ENCODE data around the gene PCDHA1. TPM values are rescaled to one million over a fixed set of nuclear protein-coding genes. Genes with fewer than 3 reads are reported as not detected.
"Not testable (repeated sequence)": the region's sequence is repeated elsewhere in the genome, so short reads cannot be mapped to it uniquely, and the experiment has no call there.

The PCDHA1 gene
- 1 to 10 TPM in 1 of 8 experiments, under 1 TPM in 7; 0.22 to 1.7 (median 0.68) TPM for total RNA-seq

GRCh38 chr5:140785905-140786686, at the start of gene PCDHA1:
TSS of gene PCDHA1 (plus strand) at chr5:140786140.
- in situ Hi-C loops (cut with MboI; ENCODE audit: low pct_unique_long_range_greater_than_20kb in 2 of 9, low sequenced_read_pairs in 9 of 9, unreplicated experiment in 9 of 9), result no loop called here
- H3K27ac ChIP-seq, result no peak within 1 kb of the TSS
- no peaks in the 10 kb centered on the region for H3K4me1 ChIP-seq (replicated peaks in 1 of 2)
- H3K4me3 ChIP-seq, result no peak within 1 kb of the TSS
- WGBS, 10 experiments, result 15 to 90% (median 58%) methylated on average over 4 to 22 of the region's 29 CpGs
- ATAC-seq (replicated peaks in 6 of 8), result peak in 1 of 8 experiments; percentile 45

DNA sequence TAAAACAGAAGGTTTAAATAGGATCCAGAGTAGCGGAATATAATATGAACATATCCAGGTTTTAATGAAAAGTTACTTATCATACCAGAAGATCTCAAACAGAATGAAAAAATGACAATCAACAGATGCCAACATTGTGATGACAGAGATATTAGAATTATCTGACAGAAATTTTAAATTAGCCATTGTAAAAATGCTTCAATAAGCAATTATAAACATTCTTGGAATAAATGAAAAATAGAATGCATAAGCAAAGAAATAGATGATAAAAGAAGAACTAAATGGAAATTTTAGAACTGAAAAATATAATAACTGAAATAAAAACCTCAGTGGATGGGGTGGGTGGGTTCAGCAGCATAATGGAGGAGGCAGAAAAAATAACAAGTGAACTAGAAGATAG, 48.5 kb upstream of the PCDHA1 start:
- WGBS, 10 experiments, result 50 to 100% (median 86%) methylated on average over 1 of the region's 1 CpG; no CpG with 5 or more reads in 2 of the 10 experiments
- H3K4me3 ChIP-seq, result no peak overlapping the region
- no peak overlapping the region for H3K27ac ChIP-seq
- H3K4me1 ChIP-seq (replicated peaks in 1 of 2), result no peaks in the 10 kb centered on the region
- ATAC-seq (replicated peaks in 6 of 8), result no peak
- in situ Hi-C loops (cut with MboI; ENCODE audit: low pct_unique_long_range_greater_than_20kb in 2 of 9, low sequenced_read_pairs in 9 of 9, unreplicated experiment in 9 of 9), result no loop called here

GRCh38 chr5:140741967-140742366, 44.0 kb upstream of the PCDHA1 start:
- no peaks in the 10 kb centered on the region for H3K4me1 ChIP-seq (replicated peaks in 1 of 2)
- no peak overlapping the region for H3K27ac ChIP-seq
- H3K4me3 ChIP-seq, result no peak overlapping the region
- in situ Hi-C loops (cut with MboI; ENCODE audit: low pct_unique_long_range_greater_than_20kb in 2 of 9, low sequenced_read_pairs in 9 of 9, unreplicated experiment in 9 of 9), result no loop called here
- no peak for ATAC-seq (replicated peaks in 6 of 8)
- WGBS, 10 experiments, result 0 to 80% (median 20%) methylated on average over 1 of the region's 1 CpG; no CpG with 5 or more reads in 2 of the 10 experiments

DNA sequence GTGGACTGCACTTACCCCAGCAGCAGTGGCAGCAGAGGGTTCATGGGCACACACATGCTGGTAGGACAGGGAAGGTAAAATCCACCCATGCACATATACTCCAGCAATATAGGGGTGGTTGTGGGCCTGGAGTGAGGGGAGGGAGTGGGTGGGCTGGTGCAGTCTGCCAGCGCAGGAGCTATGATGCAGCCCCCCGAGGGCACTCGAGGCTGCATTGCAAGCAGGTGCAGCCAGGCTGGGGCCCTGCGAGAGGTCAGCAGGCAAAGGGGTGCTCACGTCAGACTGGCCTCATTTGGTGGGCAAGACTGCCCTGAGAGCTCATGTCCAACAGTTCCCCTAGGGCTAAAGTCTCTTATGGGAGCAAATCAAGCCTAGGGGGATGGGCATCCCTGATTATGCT, 32.4 kb upstream of the PCDHA1 start:
- no CpG with 5 or more reads among the region's 5 CpGs for WGBS, 10 experiments
- no peaks in the 10 kb centered on the region for H3K4me1 ChIP-seq (replicated peaks in 1 of 2)
- no peak overlapping the region for H3K4me3 ChIP-seq
- no peak overlapping the region for H3K27ac ChIP-seq
- in situ Hi-C loops (cut with MboI; ENCODE audit: low pct_unique_long_range_greater_than_20kb in 2 of 9, low sequenced_read_pairs in 9 of 9, unreplicated experiment in 9 of 9), result no loop called here
- ATAC-seq (replicated peaks in 6 of 8), result no peak

DNA sequence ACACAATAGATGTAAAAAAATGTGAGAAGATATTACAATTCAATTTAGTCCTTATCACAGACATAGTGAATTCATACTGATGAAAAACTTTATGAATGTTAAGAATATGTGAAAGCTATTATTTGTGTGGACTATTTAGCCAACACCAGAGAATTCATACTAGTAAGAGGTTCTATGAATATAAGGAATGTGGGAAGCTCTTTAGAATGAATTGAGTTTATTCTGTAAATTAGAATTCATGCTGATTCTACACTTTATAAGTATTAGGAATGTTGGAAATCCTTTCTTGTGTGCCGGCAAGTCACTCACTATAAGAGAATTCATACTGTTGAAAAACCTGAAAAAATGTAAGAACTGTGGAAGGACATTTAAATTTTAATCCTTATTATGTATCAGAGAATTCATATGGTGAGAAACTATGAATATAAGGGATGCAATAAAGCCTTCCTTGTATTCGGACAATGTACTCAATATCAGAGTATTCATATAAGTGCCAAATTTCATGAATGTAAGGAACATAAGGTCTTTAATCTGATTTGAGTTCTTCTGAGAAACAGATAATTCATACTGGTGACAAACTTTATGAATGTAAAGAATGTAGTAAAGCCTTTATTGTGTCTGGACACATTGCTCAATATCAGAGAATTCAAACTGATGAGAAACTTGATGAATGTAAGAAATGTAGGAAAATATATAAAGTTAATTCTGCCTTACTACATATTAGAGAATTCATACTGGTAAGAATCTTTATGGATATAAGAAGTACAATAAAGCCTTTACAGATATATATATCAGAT, 21.6 kb upstream of the PCDHA1 start:
- Histone ChIP-seq H3K4me3 (no peak overlapping the region), H3K4me1 (replicated peaks in 1 of 2) (no peaks in the 10 kb centered on the region), H3K27ac (no peak overlapping the region)
- in situ Hi-C loops (cut with MboI; ENCODE audit: low pct_unique_long_range_greater_than_20kb in 2 of 9, low sequenced_read_pairs in 9 of 9, unreplicated experiment in 9 of 9), result no loop called here
- no peak for ATAC-seq (replicated peaks in 6 of 8)
- WGBS, 10 experiments, result 31 to 82% (median 73%) methylated on average over 1 to 2 of the region's 2 CpGs; no CpG with 5 or more reads in 1 of the 10 experiments

GRCh38 chr5:140767444-140767843, 18.5 kb upstream of the PCDHA1 start:
- in situ Hi-C loops (cut with MboI; ENCODE audit: low pct_unique_long_range_greater_than_20kb in 2 of 9, low sequenced_read_pairs in 9 of 9, unreplicated experiment in 9 of 9), result no loop called here
- Histone ChIP-seq H3K4me1 (replicated peaks in 1 of 2) (no peaks in the 10 kb centered on the region), H3K4me3 (no peak overlapping the region), H3K27ac (no peak overlapping the region)
- no peak for ATAC-seq (replicated peaks in 6 of 8)
- WGBS, 10 experiments, result 3 to 89% (median 68%) methylated on average over 4 of the region's 4 CpGs

DNA sequence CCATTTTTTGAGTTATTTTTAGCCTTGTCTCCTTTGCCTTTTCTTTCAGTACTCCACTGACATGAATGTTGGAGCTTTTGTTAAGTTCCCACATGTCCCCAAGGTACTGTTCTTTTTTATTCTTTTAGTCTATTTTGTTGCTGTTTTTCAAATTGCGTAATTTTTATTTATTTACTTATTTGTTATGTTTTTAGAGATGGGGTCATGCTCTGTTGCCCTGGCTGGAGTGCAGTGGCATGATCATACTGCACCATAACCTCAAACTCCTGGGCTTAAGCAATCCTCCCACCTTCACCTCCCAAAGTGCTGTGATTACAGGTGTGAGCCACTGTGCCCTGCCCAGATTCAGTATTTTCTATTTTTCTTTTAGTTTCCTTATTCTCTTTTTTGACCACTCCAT, 5.4 kb upstream of the PCDHA1 start:
- Histone ChIP-seq H3K4me3 (no peak overlapping the region), H3K27ac (no peak overlapping the region), H3K4me1 (replicated peaks in 1 of 2) (no peaks in the 10 kb centered on the region)
- WGBS, 10 experiments, result 0 to 100% (median 60%) methylated on average over 1 of the region's 1 CpG; no CpG with 5 or more reads in 1 of the 10 experiments
- in situ Hi-C loops (cut with MboI; ENCODE audit: low pct_unique_long_range_greater_than_20kb in 2 of 9, low sequenced_read_pairs in 9 of 9, unreplicated experiment in 9 of 9), result no loop called here
- ATAC-seq (replicated peaks in 6 of 8), result no peak

DNA sequence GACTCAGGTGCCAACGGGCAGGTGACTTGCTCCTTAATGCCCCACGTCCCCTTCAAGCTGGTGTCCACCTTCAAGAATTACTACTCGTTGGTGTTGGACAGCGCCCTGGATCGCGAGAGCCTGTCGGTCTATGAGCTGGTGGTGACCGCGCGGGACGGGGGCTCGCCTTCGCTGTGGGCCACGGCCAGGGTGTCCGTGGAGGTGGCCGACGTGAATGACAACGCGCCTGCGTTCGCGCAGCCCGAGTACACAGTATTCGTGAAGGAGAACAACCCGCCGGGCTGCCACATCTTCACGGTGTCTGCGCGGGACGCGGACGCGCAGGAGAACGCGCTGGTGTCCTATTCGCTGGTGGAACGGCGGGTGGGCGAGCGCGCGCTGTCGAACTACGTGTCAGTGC, 1.5 kb downstream of the PCDHA1 start:
- H3K27ac ChIP-seq; ATAC-seq (replicated peaks in 6 of 8); H3K4me1 ChIP-seq (replicated peaks in 1 of 2); in situ Hi-C loops (cut with MboI; ENCODE audit: low pct_unique_long_range_greater_than_20kb in 2 of 9, low sequenced_read_pairs in 9 of 9, unreplicated experiment in 9 of 9); H3K4me3 ChIP-seq: not testable (repeated sequence)
- WGBS, 10 experiments, result 33 to 99% (median 96%) methylated on average over 1 to 16 of the region's 44 CpGs; no CpG with 5 or more reads in 7 of the 10 experiments

DNA sequence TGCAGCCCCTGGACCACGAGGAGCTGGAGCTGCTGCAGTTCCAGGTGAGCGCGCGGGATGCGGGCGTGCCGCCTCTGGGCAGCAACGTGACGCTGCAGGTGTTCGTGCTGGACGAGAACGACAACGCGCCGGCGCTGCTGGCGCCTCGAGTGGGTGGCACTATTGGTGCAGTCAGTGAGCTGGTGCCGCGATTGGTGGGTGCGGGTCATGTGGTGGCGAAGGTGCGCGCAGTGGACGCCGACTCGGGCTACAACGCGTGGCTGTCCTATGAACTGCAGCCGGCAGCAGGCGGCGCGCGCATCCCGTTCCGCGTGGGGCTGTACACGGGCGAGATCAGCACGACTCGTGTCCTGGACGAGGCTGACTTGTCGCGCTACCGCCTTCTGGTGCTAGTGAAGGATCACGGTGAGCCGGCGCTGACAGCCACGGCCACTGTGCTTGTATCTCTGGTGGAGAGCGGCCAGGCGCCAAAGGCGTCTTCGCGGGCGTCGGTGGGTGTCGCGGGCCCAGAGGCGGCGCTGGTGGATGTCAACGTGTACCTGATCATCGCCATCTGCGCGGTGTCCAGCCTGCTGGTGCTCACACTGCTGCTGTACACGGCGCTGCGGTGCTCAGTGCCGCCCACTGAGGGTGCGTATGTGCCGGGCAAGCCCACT, 2.0 kb downstream of the PCDHA1 start:
- H3K4me1 ChIP-seq (replicated peaks in 1 of 2); H3K4me3 ChIP-seq; H3K27ac ChIP-seq; in situ Hi-C loops (cut with MboI; ENCODE audit: low pct_unique_long_range_greater_than_20kb in 2 of 9, low sequenced_read_pairs in 9 of 9, unreplicated experiment in 9 of 9); ATAC-seq (replicated peaks in 6 of 8): not testable (repeated sequence)
- 0 to 100% (median 91%) methylated on average over 1 to 15 of the region's 70 CpGs; no CpG with 5 or more reads in 2 of the 10 experiments for WGBS, 10 experiments

- in situ Hi-C loops (cut with MboI; ENCODE audit: low pct_unique_long_range_greater_than_20kb in 2 of 9, low sequenced_read_pairs in 9 of 9, unreplicated experiment in 9 of 9), result no loop called here
- 0 to 100% (median 82%) methylated on average over 1 to 2 of the region's 2 CpGs; no CpG with 5 or more reads in 3 of the 10 experiments for WGBS, 10 experiments
- no peak overlapping the region for H3K4me3 ChIP-seq
Observed at GRCh38 chr5:140791089-140791488, 5.1 kb downstream of the PCDHA1 start.

DNA sequence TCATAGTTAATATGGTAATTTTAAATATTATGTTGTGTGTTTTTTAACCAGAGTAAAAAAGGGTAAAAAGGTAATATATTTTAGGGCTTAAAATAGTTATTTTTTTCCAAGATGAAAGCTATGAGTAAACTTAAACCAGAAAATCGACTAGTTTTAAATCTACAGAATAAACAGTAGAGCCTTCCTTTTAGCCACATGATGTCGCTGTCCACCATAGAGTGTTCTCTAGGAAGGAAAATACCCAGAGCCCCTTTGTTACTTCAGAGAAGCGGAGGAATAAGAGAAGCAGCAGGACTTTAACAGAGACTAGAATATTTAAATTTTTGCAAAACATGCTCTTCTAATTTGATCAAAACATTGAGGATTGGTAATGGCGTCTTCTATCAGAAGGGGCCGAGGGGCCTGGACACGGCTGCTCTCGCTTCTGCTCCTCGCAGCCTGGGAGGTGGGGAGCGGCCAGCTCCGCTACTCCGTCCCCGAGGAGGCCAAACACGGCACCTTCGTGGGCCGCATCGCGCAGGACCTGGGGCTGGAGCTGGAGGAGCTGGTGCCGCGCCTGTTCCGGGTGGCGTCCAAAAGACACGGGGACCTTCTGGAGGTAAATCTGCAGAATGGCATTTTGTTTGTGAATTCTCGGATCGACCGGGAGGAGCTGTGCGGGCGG, 8.8 kb downstream of the PCDHA1 start, which contains the start of gene PCDHA2:
PCDHA2 (plus strand) TSS at position 258 of the 664 bp plus-strand sequence.
- in situ Hi-C loops (cut with MboI; ENCODE audit: low pct_unique_long_range_greater_than_20kb in 2 of 9, low sequenced_read_pairs in 9 of 9, unreplicated experiment in 9 of 9), result no loop called here
- 0 to 100% (median 39%) methylated on average over 1 to 23 of the region's 27 CpGs for WGBS, 10 experiments
- peak within 1 kb of the TSS in 1 of 5 donors; percentile 35 for H3K4me3 ChIP-seq
- H3K27ac ChIP-seq, result no peak within 1 kb of the TSS
- ATAC-seq (replicated peaks in 6 of 8), result peak in 3 of 8 experiments; percentile 27 to 88 (median 54)
- no peaks in the 10 kb centered on the region for H3K4me1 ChIP-seq (replicated peaks in 1 of 2)

More at GRCh38 chr5:140791089-140791488, 5.1 kb downstream of the PCDHA1 start:
- H3K27ac ChIP-seq, result no peak overlapping the region
- H3K4me1 ChIP-seq (replicated peaks in 1 of 2), result no peaks in the 10 kb centered on the region
- ATAC-seq (replicated peaks in 6 of 8), result no peak

DNA sequence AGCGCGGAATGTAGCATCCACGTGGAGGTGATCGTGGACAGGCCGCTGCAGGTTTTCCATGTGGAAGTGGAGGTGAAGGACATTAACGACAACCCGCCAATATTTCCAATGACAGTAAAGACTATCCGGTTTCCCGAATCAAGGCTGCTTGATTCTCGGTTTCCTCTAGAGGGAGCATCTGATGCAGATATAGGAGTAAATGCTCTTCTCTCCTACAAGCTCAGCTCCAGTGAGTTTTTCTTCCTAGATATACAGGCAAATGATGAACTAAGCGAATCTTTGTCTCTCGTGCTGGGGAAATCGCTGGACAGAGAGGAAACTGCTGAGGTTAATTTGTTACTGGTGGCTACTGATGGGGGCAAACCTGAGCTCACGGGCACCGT, 9.3 kb downstream of the PCDHA1 start:
- in situ Hi-C loops (cut with MboI; ENCODE audit: low pct_unique_long_range_greater_than_20kb in 2 of 9, low sequenced_read_pairs in 9 of 9, unreplicated experiment in 9 of 9), result no loop called here
- H3K4me3 ChIP-seq, result peak overlapping the region in 1 of 5 donors; percentile 35
- 11 to 100% (median 41%) methylated on average over 1 to 14 of the region's 15 CpGs; no CpG with 5 or more reads in 2 of the 10 experiments for WGBS, 10 experiments
- H3K4me1 ChIP-seq (replicated peaks in 1 of 2), result no peaks in the 10 kb centered on the region
- no peak overlapping the region for H3K27ac ChIP-seq
- ATAC-seq (replicated peaks in 6 of 8), result peak in 3 of 8 experiments; percentile 44 to 86 (median 60)
